ENCODE measurements around the gene PYGM. TPM values are rescaled to one million over a fixed set of nuclear protein-coding genes. Genes with fewer than 3 reads are reported as not detected.
"Not testable (repeated sequence)": the region's sequence is repeated elsewhere in the genome, so short reads cannot be mapped to it uniquely, and the experiment has no call there.

Gene PYGM
- total RNA-seq, 1 donor from 2014 or later = not detected

DNA sequence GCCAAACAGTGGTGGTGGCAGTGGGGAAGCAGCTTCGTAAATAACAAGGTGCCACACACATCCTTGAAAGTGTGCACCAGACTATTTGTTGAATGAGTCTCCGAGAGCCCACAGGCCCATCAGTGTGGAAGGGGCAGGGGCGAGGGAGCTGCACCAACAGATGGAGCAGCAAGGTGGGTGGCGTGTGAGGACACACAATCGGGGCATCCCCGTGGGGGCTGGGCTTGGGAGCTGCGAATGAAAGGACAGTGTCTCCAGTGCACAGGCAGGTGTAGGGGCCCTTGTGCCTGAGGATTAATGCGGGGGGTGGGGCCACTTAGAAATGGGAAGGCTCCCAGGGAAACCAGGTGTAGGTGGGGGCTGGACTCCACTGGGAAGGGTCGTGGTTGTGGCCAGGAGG, 39.6 kb downstream of the PYGM start:
- no peak for DNase-seq (ENCODE audit: extremely low read depth, low read depth, low spot score)

DNA sequence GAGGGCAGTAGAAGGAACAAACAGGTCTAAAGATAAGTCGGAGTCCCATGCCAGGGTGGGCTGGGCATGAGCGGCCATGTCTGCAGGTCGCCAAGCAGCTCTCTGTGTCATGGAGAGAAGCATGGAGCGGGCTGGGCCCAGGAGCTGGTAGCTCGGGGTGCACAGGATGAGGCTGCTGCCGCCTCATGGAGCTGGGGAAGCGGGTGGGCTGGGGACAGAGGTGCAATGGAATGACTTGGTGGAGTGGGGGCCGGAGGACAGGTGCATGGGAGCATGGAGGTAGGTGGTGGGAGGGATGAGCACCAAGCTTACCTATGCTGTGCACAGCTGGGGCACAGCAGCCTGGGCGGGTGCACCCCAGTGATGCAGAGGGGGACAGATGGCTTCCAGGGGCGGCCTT, 40.4 kb downstream of the PYGM start:
- DNase-seq (ENCODE audit: extremely low read depth, low read depth, low spot score) = no peak

GRCh38 chr11:64718780-64719124, 41.0 kb downstream of the PYGM start:
- no peak for DNase-seq (ENCODE audit: extremely low read depth, low read depth, low spot score)

GRCh38 chr11:64718084-64718779, 41.5 kb downstream of the PYGM start:
- DNase-seq (ENCODE audit: extremely low read depth, low read depth, low spot score) = no peak

- no peak for DNase-seq (ENCODE audit: extremely low read depth, low read depth, low spot score)
Measured at GRCh38 chr11:64717268-64717578, 42.6 kb downstream of the PYGM start.

DNA sequence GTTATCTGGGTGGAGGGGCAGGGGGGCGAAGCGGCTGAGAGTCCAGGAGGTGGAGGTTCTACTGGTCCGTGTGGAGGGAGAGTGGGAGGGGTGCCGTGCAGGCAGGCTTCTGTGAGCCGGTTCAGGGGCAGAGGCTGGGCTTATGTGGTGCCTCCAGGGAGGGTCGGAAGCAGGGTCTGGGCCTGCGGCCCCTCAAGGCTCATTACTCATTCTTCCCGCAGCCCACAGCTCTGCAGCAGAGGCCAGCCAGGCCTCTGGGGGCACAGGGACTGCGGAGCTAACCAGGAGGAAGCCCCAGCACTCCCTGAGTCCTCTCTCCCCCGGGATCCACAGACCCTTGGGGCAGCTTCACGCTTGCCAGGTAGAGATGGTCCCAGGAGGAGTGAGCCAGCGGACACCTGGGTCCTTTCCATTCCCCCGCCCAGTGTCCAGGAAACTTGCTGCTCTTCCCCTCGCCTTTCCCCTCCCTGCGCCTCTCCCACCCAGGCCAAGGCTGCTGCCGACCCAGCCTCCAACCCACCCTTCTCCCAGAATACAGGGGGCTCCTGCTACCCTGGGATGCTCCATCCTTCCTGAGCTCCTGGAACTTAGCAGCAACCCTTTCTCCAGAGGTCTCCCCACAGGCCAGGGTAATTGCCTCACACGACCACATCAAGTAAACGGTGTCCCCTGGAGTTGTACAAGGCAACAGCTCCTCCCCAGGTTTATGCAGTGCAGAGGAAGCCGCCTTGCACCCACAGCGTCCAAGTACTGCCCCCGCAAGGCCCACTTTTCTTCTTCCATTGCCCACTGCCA, 43.1 kb downstream of the PYGM start:
- DNase-seq (ENCODE audit: extremely low read depth, low read depth, low spot score) = no peak

- no peak for DNase-seq (ENCODE audit: extremely low read depth, low read depth, low spot score)
Measured at GRCh38 chr11:64715756-64716472, 43.9 kb downstream of the PYGM start.

DNA sequence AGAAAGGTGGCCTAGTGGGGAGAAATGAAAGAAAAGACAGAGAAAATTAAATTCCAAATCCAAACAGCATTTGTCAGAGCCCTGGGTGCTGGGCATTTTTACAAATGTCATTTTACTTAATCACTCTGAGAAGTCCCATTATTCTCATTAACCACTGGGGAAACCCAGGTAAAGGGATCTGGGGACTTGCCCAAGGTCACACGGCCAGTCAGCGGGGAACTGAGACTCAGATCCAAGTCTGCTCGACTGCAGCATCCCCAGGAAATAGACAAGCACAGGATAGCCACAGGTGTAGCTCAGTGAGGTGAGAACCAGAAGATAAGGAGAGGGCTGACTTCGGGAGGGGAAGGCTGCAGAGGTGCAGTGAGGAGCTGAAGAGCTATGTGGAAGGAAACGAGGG, 44.7 kb downstream of the PYGM start:
- no peak for DNase-seq (ENCODE audit: extremely low read depth, low read depth, low spot score)

DNA sequence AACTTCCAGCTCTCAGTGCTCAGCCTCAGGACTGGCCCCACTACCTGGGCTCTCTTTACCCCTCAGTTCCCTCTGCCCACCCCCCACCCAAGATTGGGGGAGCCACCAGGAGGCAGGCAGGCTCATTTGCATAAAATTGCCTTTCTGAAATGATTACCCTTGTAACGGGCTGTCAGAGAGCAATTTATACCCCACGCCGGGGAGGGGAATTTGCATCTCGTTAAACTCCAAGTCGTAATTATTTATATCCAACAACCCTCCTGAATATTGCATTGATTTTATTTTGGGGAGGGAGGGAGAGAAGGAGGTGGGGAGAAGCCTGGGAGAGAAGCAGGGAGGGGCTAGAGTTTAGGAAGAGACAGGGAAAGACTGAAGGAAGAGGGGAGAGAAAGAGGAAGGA, 45.1 kb downstream of the PYGM start:
- no peak for DNase-seq (ENCODE audit: extremely low read depth, low read depth, low spot score)

GRCh38 chr11:64713781-64714363, 45.9 kb downstream of the PYGM start:
- DNase-seq (ENCODE audit: extremely low read depth, low read depth, low spot score) = no peak

GRCh38 chr11:64713016-64713707, 46.6 kb downstream of the PYGM start:
- no peak for DNase-seq (ENCODE audit: extremely low read depth, low read depth, low spot score)

DNA sequence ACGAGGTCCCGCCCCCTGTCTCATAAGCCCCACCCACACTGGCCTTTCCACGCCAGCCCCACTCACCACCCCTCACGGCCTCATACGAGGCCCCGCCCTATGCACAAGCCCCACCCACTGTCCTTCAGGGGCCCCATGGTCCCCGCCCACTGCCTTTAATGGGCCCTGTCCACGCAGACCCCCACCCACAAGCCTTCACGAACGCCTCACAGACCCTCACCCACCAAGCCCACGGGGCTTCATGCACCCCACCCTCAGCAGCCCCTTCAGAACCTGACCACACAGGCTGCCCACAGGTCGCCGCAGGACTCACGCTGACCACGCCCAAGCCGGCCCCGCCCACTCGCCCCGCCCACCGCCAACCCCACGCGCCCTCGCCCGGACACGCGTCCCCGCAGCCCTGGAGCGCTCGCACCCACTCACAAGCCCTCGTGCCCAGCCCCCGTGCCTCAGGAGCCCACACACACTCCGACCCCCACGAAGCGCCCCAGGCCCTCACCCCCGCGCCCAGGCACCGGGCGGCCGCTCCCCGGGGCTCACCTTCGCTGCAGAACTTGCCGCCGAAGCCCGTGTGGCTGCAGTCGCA, 47.3 kb downstream of the PYGM start:
- DNase-seq (ENCODE audit: extremely low read depth, low read depth, low spot score) = no peak

- DNase-seq (ENCODE audit: extremely low read depth, low read depth, low spot score) = no peak
Measured at GRCh38 chr11:64711956-64712362, 47.8 kb downstream of the PYGM start.

DNA sequence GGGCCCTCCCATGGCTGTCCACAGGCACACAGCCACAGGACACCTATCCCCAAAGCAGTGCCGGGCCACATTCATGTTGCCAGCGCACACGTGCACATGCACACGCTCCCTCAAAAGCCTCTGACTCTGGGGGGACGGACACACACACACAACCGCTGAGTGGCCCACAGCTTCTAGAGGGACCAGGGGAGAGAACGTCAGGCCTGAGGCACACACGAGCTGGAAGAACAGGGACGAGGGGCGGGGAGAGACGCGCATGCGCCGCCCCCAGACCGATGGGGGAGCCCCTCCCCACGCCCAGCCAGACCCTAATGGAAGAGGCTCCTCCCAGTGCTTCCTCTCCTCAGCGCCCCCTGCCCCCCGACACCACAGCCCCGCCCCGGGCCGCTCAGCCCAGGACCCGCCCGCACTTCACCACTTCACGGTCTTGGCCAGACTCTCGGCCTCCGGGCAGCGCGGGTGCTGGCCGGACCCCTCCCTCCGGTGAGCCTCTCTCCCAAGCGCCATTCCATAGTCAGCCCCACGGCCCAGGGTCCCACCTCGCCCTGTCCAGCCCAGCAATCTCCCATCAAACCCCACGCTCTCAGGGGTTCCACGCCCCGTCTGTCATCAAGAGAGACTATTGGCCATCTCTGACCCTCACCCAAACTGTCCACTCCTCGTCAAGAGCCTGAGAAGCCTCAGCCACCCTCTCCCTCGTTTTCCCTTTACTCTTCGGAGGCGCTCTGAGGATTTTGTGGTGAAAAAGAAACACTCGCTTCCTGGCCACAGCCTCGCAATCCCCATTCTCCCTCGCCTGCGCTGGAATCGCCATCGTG, 48.4 kb downstream of the PYGM start:
- DNase-seq (ENCODE audit: extremely low read depth, low read depth, low spot score) = no peak

- no peak for DNase-seq (ENCODE audit: extremely low read depth, low read depth, low spot score)
Measured at GRCh38 chr11:64710418-64711137, 49.2 kb downstream of the PYGM start.

GRCh38 chr11:64705501-64705900, 54.3 kb downstream of the PYGM start:
- no peak for DNase-seq (ENCODE audit: extremely low read depth, low read depth, low spot score)

DNA sequence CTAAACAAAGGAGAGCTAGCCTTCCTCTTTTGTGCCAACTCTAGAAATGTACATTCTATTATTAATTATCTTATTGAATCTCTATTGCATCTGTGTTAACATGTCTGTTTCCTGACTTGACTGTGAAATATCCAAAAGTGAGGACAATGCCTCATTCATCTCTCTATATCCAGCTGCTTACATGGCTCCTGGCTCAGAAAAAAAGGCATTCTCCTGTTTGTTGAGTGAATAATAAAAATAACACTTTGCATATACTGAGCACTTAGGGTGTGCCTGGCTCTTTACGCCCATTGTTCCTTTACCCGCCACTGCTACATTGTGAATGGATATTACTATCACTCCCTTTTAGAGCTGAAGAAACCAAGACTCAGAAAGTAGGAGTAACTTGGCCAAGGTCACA, 56.7 kb downstream of the PYGM start:
- DNase-seq (ENCODE audit: extremely low read depth, low read depth, low spot score) = no peak

DNA sequence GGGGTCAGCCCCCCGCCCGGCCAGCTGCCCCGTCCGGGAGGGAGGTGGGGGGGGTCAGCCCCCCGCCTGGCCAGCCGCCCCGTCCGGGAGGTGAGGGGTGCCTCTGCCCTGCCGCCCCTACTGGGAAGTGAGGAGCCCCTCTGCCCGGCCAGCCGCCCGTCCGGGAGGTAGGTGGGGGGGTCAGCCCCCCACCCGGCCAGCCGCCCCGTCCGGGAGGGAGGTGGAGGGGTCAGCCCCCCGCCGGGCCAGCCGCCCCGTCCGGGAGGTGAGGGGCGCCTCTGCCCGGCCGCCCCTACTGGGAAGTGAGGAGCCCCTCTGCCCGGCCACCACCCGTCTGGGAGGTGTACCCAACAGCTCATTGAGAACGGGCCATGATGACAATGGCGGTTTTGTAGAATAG, 57.8 kb downstream of the PYGM start:
- not testable (repeated sequence) for DNase-seq (ENCODE audit: extremely low read depth, low read depth, low spot score)

DNA sequence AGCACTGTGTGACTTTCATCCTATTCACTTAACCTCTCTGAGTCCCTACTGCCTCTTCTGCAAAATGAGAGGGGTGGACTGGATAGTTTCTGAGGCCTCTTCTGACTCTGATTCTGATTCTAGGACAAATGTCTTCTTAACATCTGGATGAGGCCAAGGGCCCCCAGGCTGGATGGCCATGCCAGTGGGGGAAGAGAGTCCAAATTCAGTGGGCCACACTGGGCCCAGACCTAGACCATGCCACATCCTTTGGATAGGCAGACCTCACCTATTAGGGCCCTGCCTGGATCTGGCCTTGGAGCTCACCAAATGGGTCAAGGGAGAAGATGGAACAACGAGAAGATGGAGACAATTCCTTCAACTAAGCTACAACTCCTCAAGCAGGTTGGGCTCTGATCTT, 61.3 kb downstream of the PYGM start:
- no peak for DNase-seq (ENCODE audit: extremely low read depth, low read depth, low spot score)

All from glomerular endothelial cell (primary cell).